ENCODE data around the gene PEAK1. TPM values are rescaled to one million over a fixed set of nuclear protein-coding genes. Genes with fewer than 3 reads are reported as not detected.

PEAK1 gene
- total RNA-seq, 2 donors from 2014 or later = 33.5 to 54.4 TPM

DNA sequence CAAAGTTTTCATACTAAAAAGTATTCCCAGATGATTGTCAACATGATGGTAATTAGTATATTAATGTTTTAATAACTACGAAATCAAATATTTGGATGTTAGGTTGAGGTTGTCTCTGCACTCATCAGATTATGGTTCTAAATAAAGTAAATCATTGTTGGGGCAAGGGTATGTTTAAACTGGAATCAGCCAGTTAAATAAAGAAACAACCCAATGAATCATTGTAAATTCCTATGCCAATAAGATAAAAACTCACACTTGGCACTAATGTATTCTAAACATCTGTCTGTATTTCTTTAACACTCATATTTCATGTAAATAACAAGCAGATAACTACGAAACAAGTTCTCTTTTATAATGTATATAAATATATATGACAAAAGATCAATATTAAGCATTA is 92.7 kb downstream of the PEAK1 start:
- no peak overlapping the region for H3K9ac ChIP-seq (ENCODE audit: low read depth in 2 of 2, low read length in 2 of 2)
- H3K4me1 ChIP-seq = no peaks in the 10 kb centered on the region
- TF ChIP-seq, protein P1, sequence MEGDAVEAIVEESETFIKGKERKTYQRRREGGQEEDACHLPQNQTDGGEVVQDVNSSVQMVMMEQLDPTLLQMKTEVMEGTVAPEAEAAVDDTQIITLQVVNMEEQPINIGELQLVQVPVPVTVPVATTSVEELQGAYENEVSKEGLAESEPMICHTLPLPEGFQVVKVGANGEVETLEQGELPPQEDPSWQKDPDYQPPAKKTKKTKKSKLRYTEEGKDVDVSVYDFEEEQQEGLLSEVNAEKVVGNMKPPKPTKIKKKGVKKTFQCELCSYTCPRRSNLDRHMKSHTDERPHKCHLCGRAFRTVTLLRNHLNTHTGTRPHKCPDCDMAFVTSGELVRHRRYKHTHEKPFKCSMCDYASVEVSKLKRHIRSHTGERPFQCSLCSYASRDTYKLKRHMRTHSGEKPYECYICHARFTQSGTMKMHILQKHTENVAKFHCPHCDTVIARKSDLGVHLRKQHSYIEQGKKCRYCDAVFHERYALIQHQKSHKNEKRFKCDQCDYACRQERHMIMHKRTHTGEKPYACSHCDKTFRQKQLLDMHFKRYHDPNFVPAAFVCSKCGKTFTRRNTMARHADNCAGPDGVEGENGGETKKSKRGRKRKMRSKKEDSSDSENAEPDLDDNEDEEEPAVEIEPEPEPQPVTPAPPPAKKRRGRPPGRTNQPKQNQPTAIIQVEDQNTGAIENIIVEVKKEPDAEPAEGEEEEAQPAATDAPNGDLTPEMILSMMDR (IDR thresholded peaks at IDR 0.05) = no peak
- H3K9me3 ChIP-seq = no peaks in the 10 kb centered on the region
- no peaks in the 10 kb centered on the region for H3K27me3 ChIP-seq
- H3K27ac ChIP-seq = no peak overlapping the region
- intact Hi-C loops (cut with DNase I) = no loop called here
- no peak overlapping the region for H3K4me3 ChIP-seq
- DNase-seq = no peak
- no peaks in the 10 kb centered on the region for H3K36me3 ChIP-seq

GRCh38 chr15:77326366-77326765 is 93.5 kb downstream of the PEAK1 start:
- H3K27ac ChIP-seq = no peak overlapping the region
- no peaks in the 10 kb centered on the region for H3K9me3 ChIP-seq
- H3K9ac ChIP-seq (ENCODE audit: low read depth in 2 of 2, low read length in 2 of 2) = no peak overlapping the region
- no peak overlapping the region for H3K4me3 ChIP-seq
- intact Hi-C loops (cut with DNase I) = no loop called here
- no peaks in the 10 kb centered on the region for H3K27me3 ChIP-seq
- no peak for DNase-seq
- no peaks in the 10 kb centered on the region for H3K4me1 ChIP-seq
- H3K36me3 ChIP-seq = no peaks in the 10 kb centered on the region
- TF ChIP-seq, protein P1 (IDR thresholded peaks at IDR 0.05) = no peak

DNA sequence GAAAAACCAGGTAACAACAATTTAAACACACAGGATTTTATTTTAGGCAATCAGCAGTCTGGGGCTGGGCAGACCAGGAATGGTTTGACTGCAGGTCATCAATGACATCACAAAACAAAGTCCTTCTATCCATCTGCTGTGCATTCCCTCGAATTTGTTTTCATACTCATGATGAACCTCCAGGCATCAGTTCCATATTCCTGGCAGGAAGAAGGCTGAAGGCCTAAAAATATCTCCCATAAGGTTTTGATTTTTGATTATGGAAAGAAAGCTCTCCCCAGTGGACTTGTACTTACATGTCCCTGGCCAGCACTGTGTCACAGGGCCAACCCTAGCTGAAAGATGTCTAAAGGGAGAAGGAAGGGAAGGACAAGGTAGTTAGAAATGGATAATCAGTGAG is 107.4 kb downstream of the PEAK1 start:
- no peaks in the 10 kb centered on the region for H3K4me1 ChIP-seq
- no peak overlapping the region for H3K27ac ChIP-seq
- no peaks in the 10 kb centered on the region for H3K36me3 ChIP-seq
- no peaks in the 10 kb centered on the region for H3K9me3 ChIP-seq
- TF ChIP-seq, protein P1 (IDR thresholded peaks at IDR 0.05) = no peak
- no peak overlapping the region for H3K9ac ChIP-seq (ENCODE audit: low read depth in 2 of 2, low read length in 2 of 2)
- H3K4me3 ChIP-seq = no peak overlapping the region
- no peak for DNase-seq
- no peaks in the 10 kb centered on the region for H3K27me3 ChIP-seq
- intact Hi-C loops (cut with DNase I) = no loop called here

GRCh38 chr15:77311618-77312398 is 108.1 kb downstream of the PEAK1 start:
- intact Hi-C loops (cut with DNase I) = no loop called here
- Histone ChIP-seq H3K4me1 (no peaks in the 10 kb centered on the region), H3K27ac (no peak overlapping the region), H3K9ac (ENCODE audit: low read depth in 2 of 2, low read length in 2 of 2) (no peak overlapping the region), H3K9me3 (no peaks in the 10 kb centered on the region), H3K36me3 (no peaks in the 10 kb centered on the region), H3K27me3 (no peaks in the 10 kb centered on the region), H3K4me3 (no peak overlapping the region)
- TF ChIP-seq, protein P1 (IDR thresholded peaks at IDR 0.05) = no peak
- no peak for DNase-seq

DNA sequence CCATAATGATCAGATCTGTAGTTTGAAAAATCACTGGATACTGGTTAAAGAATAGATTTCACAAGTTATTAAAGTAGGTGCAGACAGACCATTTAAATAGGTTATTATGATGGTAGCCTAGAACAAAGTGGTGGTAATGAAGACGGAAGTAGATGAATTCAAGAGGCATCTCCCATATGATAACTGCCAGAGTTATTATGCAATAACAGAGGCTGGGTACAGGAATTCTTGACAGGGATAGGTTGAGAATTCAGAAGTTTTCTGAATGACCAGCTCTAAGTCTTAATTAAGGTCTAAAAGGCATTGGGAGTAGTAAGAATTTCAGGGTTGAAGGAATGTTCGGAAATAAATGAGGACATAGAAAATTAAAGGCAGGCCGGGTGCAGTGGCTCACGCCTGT is 108.9 kb downstream of the PEAK1 start:
- Histone ChIP-seq H3K27me3 (no peaks in the 10 kb centered on the region), H3K36me3 (no peaks in the 10 kb centered on the region), H3K9ac (ENCODE audit: low read depth in 2 of 2, low read length in 2 of 2) (no peak overlapping the region), H3K27ac (no peak overlapping the region), H3K4me1 (no peaks in the 10 kb centered on the region), H3K9me3 (no peaks in the 10 kb centered on the region), H3K4me3 (no peak overlapping the region)
- intact Hi-C loops (cut with DNase I) = no loop called here
- TF ChIP-seq, protein P1 (IDR thresholded peaks at IDR 0.05) = no peak
- no peak for DNase-seq

Data from colonic mucosa (tissue), 4 donors.